Osteocyte (in vitro differentiated cells): ENCODE measurements around the gene GAGE12E. TPM values are rescaled to one million over a fixed set of nuclear protein-coding genes. Genes with fewer than 3 reads are reported as not detected.
"Not testable (repeated sequence)": the region's sequence is repeated elsewhere in the genome, so short reads cannot be mapped to it uniquely, and the experiment has no call there.

Experiments
- DNase-seq: peaks from one replicate; pipeline ENCODE4 v3.0.0; 2021; ENCODE audit warnings: mixed read lengths; ENCODE audit not compliant: unreplicated experiment; ENCODE audit errors: extremely low spot score
- H3K27ac Mint-ChIP-seq: one replicate; pipeline ENCODE4 v1.8.0; 2021; ENCODE audit warnings: mild to moderate bottlenecking, mixed read lengths; ENCODE audit not compliant: unreplicated experiment
- H3K27me3 Mint-ChIP-seq: one replicate; pipeline ENCODE4 v1.8.0; 2021; ENCODE audit warnings: mixed read lengths; ENCODE audit not compliant: unreplicated experiment
- H3K36me3 Mint-ChIP-seq: one replicate; pipeline ENCODE4 v1.8.0; 2021; ENCODE audit warnings: mixed read lengths; ENCODE audit not compliant: unreplicated experiment
- H3K4me1 Mint-ChIP-seq: one replicate; pipeline ENCODE4 v1.8.0; 2021; ENCODE audit warnings: mixed read lengths; ENCODE audit not compliant: unreplicated experiment
- H3K4me3 Mint-ChIP-seq: one replicate; pipeline ENCODE4 v1.8.0; 2021; ENCODE audit warnings: mild to moderate bottlenecking, moderate library complexity, mixed read lengths; ENCODE audit not compliant: unreplicated experiment
- H3K9me3 Mint-ChIP-seq: one replicate; pipeline ENCODE4 v1.8.0; 2021; ENCODE audit warnings: mixed read lengths; ENCODE audit not compliant: unreplicated experiment
- long read RNA-seq: library from polyadenylated mRNA; unstranded; transcript quantifications from one replicate; pipeline ENCODE4 v2.0.0, GENCODE V29; 2021
- total RNA-seq: library from RNA; stranded (reverse); gene quantifications from 2 replicates; pipeline ENCODE4 v1.2.1, GENCODE V29; 2021

GAGE12E gene, protein sequence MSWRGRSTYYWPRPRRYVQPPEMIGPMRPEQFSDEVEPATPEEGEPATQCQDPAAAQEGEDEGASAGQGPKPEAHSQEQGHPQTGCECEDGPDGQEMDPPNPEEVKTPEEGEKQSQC
- total RNA-seq = not detected in 2 replicates
- long read RNA-seq = 0 reads

- not testable (repeated sequence) for H3K27me3 Mint-ChIP-seq, H3K36me3 Mint-ChIP-seq, DNase-seq, H3K4me1 Mint-ChIP-seq, H3K9me3 Mint-ChIP-seq, H3K4me3 Mint-ChIP-seq, H3K27ac Mint-ChIP-seq
Observed at GRCh38 chrX:49550989-49551388, at the start of gene GAGE12E. Gene GAGE12E (plus strand): TSS chrX:49551289. CDS start chrX:49552444, 1,155 bp downstream.

- H3K4me3 Mint-ChIP-seq, H3K4me1 Mint-ChIP-seq, H3K27ac Mint-ChIP-seq, DNase-seq, H3K36me3 Mint-ChIP-seq, H3K27me3 Mint-ChIP-seq, H3K9me3 Mint-ChIP-seq: not testable (repeated sequence)
Observed at GRCh38 chrX:49531877-49532276, 19.2 kb upstream of the GAGE12E start, which contains the start of gene GAGE12C. Gene GAGE12C (plus strand): TSS chrX:49532177. CDS start chrX:49533332, 1,155 bp downstream.

- H3K27me3 Mint-ChIP-seq, H3K9me3 Mint-ChIP-seq, H3K27ac Mint-ChIP-seq, H3K4me3 Mint-ChIP-seq, H3K36me3 Mint-ChIP-seq, H3K4me1 Mint-ChIP-seq, DNase-seq: not testable (repeated sequence)
Observed at GRCh38 chrX:49541433-49541832, 9.7 kb upstream of the GAGE12E start, which contains the start of gene GAGE12D. Gene GAGE12D (plus strand): TSS chrX:49541733. CDS start chrX:49542888, 1,155 bp downstream.

DNA sequence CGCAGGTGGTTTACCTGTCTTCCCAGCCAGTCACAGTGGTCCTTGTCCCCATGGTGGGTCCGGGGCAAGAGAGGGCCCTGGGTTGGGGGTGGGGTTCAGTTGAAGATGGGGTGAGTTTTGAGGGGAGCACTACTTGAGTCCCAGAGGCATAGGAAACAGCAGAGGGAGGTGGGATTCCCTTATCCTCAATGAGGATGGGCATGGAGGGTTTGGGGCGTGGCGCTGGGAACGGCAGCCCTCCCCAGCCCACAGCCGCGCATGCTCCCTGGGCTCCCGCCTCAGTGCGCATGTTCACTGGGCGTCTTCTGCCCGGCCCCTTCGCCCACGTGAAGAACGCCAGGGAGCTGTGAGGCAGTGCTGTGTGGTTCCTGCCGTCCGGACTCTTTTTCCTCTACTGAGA lies 9.5 kb downstream of the GAGE12E start, which contains the start of gene GAGE12F:
Gene GAGE12F, plus strand, starts transcription at position 301 of the 400 bp plus-strand sequence. CDS start 1,155 bp downstream, outside the sequence.
- H3K4me1 Mint-ChIP-seq, H3K36me3 Mint-ChIP-seq, H3K27ac Mint-ChIP-seq, H3K4me3 Mint-ChIP-seq, H3K9me3 Mint-ChIP-seq, DNase-seq, H3K27me3 Mint-ChIP-seq: not testable (repeated sequence)

DNA sequence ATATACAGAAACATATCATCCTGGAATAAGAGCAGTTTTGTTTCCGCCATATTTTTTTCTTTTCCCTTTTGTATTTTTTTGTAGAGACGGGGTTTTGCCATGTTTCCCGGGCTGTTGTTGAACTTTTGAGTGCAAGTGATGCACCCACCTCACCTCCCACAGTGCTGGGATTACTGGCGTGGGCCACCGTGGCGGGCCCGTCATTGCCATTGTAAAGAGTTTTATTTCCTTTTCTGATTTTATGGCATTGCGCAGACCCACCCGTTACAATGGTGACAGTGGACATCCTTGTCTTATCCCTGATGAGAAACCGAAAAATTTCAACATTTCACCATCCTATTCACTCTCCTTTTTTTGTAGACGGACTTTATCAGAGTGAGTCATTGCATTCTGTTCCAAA lies 17.6 kb downstream of the GAGE12E start:
- H3K9me3 Mint-ChIP-seq, H3K36me3 Mint-ChIP-seq, H3K4me3 Mint-ChIP-seq, H3K4me1 Mint-ChIP-seq, H3K27me3 Mint-ChIP-seq, H3K27ac Mint-ChIP-seq, DNase-seq: not testable (repeated sequence)

- not testable (repeated sequence) for H3K36me3 Mint-ChIP-seq, H3K27me3 Mint-ChIP-seq, H3K4me3 Mint-ChIP-seq, DNase-seq, H3K27ac Mint-ChIP-seq, H3K9me3 Mint-ChIP-seq, H3K4me1 Mint-ChIP-seq
Observed at GRCh38 chrX:49569152-49569551, 18.1 kb downstream of the GAGE12E start.

- not testable (repeated sequence) for H3K27me3 Mint-ChIP-seq, H3K4me3 Mint-ChIP-seq, H3K27ac Mint-ChIP-seq, H3K4me1 Mint-ChIP-seq, H3K9me3 Mint-ChIP-seq, DNase-seq, H3K36me3 Mint-ChIP-seq
Observed at GRCh38 chrX:49570100-49570499, 19.0 kb downstream of the GAGE12E start, which contains the start of gene GAGE12G. Gene GAGE12G (plus strand): TSS chrX:49570400. CDS start chrX:49571555, 1,155 bp downstream.

- not testable (repeated sequence) for DNase-seq, H3K27ac Mint-ChIP-seq, H3K9me3 Mint-ChIP-seq, H3K36me3 Mint-ChIP-seq, H3K27me3 Mint-ChIP-seq, H3K4me3 Mint-ChIP-seq, H3K4me1 Mint-ChIP-seq
Observed at GRCh38 chrX:49579649-49580048, 28.6 kb downstream of the GAGE12E start, which contains the start of gene GAGE12H. Gene GAGE12H (plus strand): TSS chrX:49579949. CDS start chrX:49581104, 1,155 bp downstream.

- H3K27me3 Mint-ChIP-seq, DNase-seq, H3K9me3 Mint-ChIP-seq, H3K36me3 Mint-ChIP-seq, H3K27ac Mint-ChIP-seq, H3K4me3 Mint-ChIP-seq, H3K4me1 Mint-ChIP-seq: not testable (repeated sequence)
Observed at GRCh38 chrX:49589196-49589595, 38.1 kb downstream of the GAGE12E start, which contains the start of gene GAGE2A. Gene GAGE2A (plus strand): TSS chrX:49589496. CDS start chrX:49590651, 1,155 bp downstream.

DNA sequence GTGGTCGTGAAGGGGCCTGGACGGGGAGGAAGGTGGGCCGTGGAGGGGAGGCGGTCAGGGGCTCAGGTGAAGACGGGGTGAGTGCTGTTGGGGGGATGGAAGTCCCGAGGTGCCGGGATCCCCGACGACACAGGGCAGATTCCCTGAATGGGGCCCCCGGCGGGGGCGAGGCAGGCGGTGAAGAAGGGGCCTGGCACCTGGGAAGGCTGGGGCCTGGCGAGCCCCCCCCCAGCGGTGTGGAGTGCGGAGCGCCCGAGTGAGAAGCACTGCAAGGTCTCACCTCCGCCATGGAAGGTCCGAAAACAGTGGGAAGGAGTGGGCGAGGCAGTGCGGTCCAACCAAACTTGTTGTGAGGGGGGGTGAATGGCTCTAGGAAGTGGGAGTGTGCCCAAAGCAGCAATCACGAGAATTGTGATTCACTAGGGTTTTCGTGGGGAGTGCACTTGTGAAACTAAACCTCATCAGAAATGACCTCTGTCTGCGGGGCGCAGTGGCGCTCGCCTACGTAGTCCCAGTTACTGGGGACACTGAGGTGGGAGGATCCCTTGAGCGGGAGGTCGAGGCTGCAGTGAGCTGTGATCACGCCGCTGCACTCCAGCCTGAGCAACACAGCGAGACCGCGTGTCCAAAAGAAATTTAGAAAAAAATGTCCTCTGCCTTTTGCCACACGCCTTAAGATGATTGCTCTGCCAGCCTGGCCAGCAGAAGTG lies 38.8 kb downstream of the GAGE12E start:
- H3K4me1 Mint-ChIP-seq, H3K4me3 Mint-ChIP-seq, H3K27ac Mint-ChIP-seq, H3K36me3 Mint-ChIP-seq, H3K27me3 Mint-ChIP-seq, H3K9me3 Mint-ChIP-seq: not testable (repeated sequence)
- peak; percentile 94 for DNase-seq

DNA sequence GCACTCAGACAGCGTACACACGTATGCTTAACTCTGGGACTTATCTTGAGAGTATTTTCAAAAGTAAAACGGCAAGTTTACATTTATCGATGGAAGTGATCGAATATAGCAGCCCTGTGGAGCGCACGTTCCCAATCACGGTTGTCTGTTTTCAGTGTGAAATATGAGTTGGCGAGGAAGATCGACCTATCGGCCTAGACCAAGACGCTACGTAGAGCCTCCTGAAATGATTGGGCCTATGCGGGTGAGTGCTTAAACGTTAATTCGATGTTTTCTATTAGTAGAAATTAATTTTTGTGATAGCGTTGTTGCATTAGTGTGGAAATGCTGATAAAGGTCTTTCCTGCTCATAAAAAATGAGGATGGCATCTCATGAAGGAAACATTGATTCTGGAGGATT lies 39.4 kb downstream of the GAGE12E start:
- not testable (repeated sequence) for H3K36me3 Mint-ChIP-seq, H3K9me3 Mint-ChIP-seq, H3K27me3 Mint-ChIP-seq, H3K4me1 Mint-ChIP-seq, H3K4me3 Mint-ChIP-seq, H3K27ac Mint-ChIP-seq
- peak; percentile 83 for DNase-seq

GRCh38 chrX:49598720-49599119 lies 47.6 kb downstream of the GAGE12E start, which contains the start of gene GAGE1:
Gene GAGE1 (plus strand): TSS chrX:49599020. CDS start chrX:49600175, 1,155 bp downstream.
- DNase-seq, H3K27me3 Mint-ChIP-seq, H3K4me3 Mint-ChIP-seq, H3K27ac Mint-ChIP-seq, H3K4me1 Mint-ChIP-seq, H3K36me3 Mint-ChIP-seq, H3K9me3 Mint-ChIP-seq: not testable (repeated sequence)
